ENCODE results near the gene ADGRG3.

DNA sequence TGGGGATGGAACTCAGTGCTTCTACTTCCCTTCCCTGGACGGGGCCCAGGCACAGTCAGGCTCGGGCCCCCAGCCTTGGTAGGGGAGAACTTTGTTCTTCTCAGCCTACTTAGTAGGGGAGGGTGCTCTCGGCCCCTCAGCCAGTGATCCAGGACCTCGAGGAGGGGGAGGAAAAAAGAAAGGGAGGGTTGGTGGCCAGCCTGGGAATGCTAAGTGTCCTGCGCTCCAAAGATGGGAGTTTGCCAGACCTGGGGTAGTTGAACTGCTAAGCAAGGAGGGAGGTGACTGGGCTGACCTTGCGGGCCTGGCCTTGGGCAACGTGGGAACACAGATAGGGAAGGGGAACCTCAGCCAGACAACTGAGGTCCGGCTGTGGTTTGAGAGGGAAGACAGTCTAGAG lies 27.5 kb upstream of the ADGRG3 start:
- TF ChIP-seq CREM (IDR thresholded peaks at IDR 0.05; ENCODE audit: low read depth) (no peak), ZKSCAN3 (CRISPR knock-in tag; IDR thresholded peaks at IDR 0.05) (no peak), CBX5 (IDR thresholded peaks at IDR 0.05; ENCODE audit: borderline replicate concordance, low read depth) (no peak), ZNF274 (IDR thresholded peaks at IDR 0.05; ENCODE audit: borderline replicate concordance, low read depth, low read length) (no peak), SMC3 (conservative IDR thresholded peaks at IDR 0.05; ENCODE audit: insufficient read depth, low read depth, low read length) (no peak), CTCF (IDR thresholded peaks at IDR 0.05 in 2 of 3, conservative IDR thresholded peaks at IDR 0.05 in 1 of 3; ENCODE audit: insufficient read depth in 2 of 3, low read depth in 1 of 3, low read length in 3 of 3) (no peak), EGR1 (conservative IDR thresholded peaks at IDR 0.05) (no peak), EZH2 (IDR thresholded peaks at IDR 0.05; ENCODE audit: borderline replicate concordance, low read depth, low read length) (no peak)
- TF ChIP-seq, protein P1, sequence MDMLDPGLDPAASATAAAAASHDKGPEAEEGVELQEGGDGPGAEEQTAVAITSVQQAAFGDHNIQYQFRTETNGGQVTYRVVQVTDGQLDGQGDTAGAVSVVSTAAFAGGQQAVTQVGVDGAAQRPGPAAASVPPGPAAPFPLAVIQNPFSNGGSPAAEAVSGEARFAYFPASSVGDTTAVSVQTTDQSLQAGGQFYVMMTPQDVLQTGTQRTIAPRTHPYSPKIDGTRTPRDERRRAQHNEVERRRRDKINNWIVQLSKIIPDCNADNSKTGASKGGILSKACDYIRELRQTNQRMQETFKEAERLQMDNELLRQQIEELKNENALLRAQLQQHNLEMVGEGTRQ (CRISPR knock-in tag; IDR thresholded peaks at IDR 0.05): no peak
- TF ChIP-seq, protein P2, sequence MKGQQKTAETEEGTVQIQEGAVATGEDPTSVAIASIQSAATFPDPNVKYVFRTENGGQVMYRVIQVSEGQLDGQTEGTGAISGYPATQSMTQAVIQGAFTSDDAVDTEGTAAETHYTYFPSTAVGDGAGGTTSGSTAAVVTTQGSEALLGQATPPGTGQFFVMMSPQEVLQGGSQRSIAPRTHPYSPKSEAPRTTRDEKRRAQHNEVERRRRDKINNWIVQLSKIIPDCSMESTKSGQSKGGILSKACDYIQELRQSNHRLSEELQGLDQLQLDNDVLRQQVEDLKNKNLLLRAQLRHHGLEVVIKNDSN (CRISPR knock-in tag; IDR thresholded peaks at IDR 0.05): no peak
